DND-41 (cell line): ENCODE measurements around the gene SLC66A2.

Source experiments
- CTCF ChIP-seq: IDR thresholded peaks from 2 replicates; pipeline ENCODE4 v1.5.1; 2012; ENCODE audit warnings: borderline replicate concordance, low read length, moderate library complexity, mild to moderate bottlenecking; ENCODE audit not compliant: poor library complexity, severe bottlenecking; ENCODE audit errors: extremely low read depth
- EZH2 ChIP-seq: IDR thresholded peaks from 3 replicates; pipeline ENCODE4 v1.6.1; 2012; ENCODE audit warnings: borderline replicate concordance, low read depth, mild to moderate bottlenecking, moderate library complexity, low read length, inconsistent platforms; ENCODE audit not compliant: severe bottlenecking

GRCh38 chr18:79924814-79925731 lies 26.4 kb downstream of the SLC66A2 start:
- TF ChIP-seq CTCF (no peak), EZH2 (no peak)
